Colonic mucosa (tissue), 4 donors: Measurements from ENCODE around the gene GRID1. TPM values are rescaled to one million over a fixed set of nuclear protein-coding genes. Genes with fewer than 3 reads are reported as not detected.

ENCODE experiments used
- DNase-seq: peaks from one replicate; pipeline ENCODE4 v3.0.0-alpha.2; 2020
- H3K27ac ChIP-seq: fragments of 200-600 bp; one replicate; pipeline ENCODE4 v1.8.0; 2021
- H3K27me3 ChIP-seq: fragments of 200-600 bp; one replicate; pipeline ENCODE4 v1.8.0; 2021
- H3K36me3 ChIP-seq: fragments of 200-600 bp; one replicate; pipeline ENCODE4 v1.8.0; 2021
- H3K4me1 ChIP-seq: fragments of 200-600 bp; one replicate; pipeline ENCODE4 v1.8.0; 2021; ENCODE audit warnings: mild to moderate bottlenecking
- H3K4me3 ChIP-seq: fragments of 200-600 bp; one replicate; pipeline ENCODE4 v1.8.0; 2021
- H3K9ac ChIP-seq, 2 donors: one replicate each; pipeline ENCODE4 v1.7.0; 2013; ENCODE audit warnings: control low read depth in 2 of 2, low read depth in 2 of 2, low read length in 2 of 2
- H3K9me3 ChIP-seq: fragments of 200-600 bp; one replicate; pipeline ENCODE4 v1.8.0; 2021
- intact Hi-C: fragments of 100-400 bp; cut with DNase I; formaldehyde crosslinking; loops from one replicate; pipeline ENCODE4 v1.14.1; 2022
- total RNA-seq, 2 donors: library from RNA; stranded (reverse); fragmentation: NEBNext Ultra II Directional in 1 of 2; extraction: Animal tissue kit (Norgen Biotek cat#: 25700) in 1 of 2; gene quantifications; one replicate each; pipeline ENCODE4 v1.2.1, GENCODE V29; 2021
- TF ChIP-seq, protein P1 (sequence below): fragments of 200-600 bp; IDR thresholded peaks from one replicate; pipeline ENCODE4 v1.8.0; 2022; ENCODE audit warnings: antibody characterized with exemption, mild to moderate bottlenecking
- donor health status: healthy.
- donor health status: DM: no; HTN: no; CAD: no.
- donor health status: DM: no; HTN: no; CAD: no.

GRID1 gene
- total RNA-seq, 2 donors from 2014 or later = 0.30 to 0.37 TPM

DNA sequence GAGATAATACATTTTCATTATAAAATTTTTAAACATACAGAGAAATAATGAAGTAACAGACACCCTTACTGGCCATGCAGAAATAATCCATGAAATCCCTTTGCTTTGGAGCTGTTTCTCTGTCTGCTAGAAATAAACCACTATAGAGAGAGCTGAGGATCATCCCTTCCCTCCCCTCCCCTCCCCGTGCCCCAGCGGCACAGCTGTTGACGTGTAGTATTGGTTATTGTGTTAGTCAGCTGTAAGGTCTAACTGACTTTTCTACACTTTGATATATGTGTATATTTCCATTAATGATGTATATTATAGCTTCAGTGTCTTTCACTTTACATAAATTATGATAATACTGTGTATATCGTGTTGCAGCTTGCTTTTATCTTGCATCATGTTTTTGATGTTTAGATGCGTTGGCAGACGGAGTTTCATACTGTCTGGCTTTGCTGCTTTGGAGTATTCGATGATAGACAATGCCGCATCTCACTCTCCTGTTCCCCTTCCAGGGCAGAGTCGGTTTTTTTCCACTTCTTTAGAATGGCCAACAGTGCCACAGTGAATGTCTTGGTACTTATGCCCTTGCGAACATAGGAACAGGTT lies 27.4 kb upstream of the GRID1 start:
- no peaks in the 10 kb centered on the region for H3K9me3 ChIP-seq
- H3K9ac ChIP-seq = no peak overlapping the region
- no peak overlapping the region for H3K4me3 ChIP-seq
- DNase-seq = no peak
- H3K4me1 ChIP-seq = peaks cover 5% of the 10 kb centered on the region
- intact Hi-C loops = no loop called here
- H3K27ac ChIP-seq = no peak overlapping the region
- peaks cover 6% of the 10 kb centered on the region for H3K27me3 ChIP-seq
- no peaks in the 10 kb centered on the region for H3K36me3 ChIP-seq
- TF ChIP-seq, protein P1, sequence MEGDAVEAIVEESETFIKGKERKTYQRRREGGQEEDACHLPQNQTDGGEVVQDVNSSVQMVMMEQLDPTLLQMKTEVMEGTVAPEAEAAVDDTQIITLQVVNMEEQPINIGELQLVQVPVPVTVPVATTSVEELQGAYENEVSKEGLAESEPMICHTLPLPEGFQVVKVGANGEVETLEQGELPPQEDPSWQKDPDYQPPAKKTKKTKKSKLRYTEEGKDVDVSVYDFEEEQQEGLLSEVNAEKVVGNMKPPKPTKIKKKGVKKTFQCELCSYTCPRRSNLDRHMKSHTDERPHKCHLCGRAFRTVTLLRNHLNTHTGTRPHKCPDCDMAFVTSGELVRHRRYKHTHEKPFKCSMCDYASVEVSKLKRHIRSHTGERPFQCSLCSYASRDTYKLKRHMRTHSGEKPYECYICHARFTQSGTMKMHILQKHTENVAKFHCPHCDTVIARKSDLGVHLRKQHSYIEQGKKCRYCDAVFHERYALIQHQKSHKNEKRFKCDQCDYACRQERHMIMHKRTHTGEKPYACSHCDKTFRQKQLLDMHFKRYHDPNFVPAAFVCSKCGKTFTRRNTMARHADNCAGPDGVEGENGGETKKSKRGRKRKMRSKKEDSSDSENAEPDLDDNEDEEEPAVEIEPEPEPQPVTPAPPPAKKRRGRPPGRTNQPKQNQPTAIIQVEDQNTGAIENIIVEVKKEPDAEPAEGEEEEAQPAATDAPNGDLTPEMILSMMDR = no peak

- DNase-seq = no peak
- Histone ChIP-seq H3K27me3 (peaks cover 6% of the 10 kb centered on the region), H3K36me3 (no peaks in the 10 kb centered on the region), H3K27ac (no peak overlapping the region), H3K9me3 (no peaks in the 10 kb centered on the region), H3K4me3 (no peak overlapping the region), H3K9ac (no peak overlapping the region), H3K4me1 (peaks cover 5% of the 10 kb centered on the region)
- TF ChIP-seq, protein P1 = no peak
- intact Hi-C loops = no loop called here
Observed at GRCh38 chr10:86393362-86393761, 26.8 kb upstream of the GRID1 start.

DNA sequence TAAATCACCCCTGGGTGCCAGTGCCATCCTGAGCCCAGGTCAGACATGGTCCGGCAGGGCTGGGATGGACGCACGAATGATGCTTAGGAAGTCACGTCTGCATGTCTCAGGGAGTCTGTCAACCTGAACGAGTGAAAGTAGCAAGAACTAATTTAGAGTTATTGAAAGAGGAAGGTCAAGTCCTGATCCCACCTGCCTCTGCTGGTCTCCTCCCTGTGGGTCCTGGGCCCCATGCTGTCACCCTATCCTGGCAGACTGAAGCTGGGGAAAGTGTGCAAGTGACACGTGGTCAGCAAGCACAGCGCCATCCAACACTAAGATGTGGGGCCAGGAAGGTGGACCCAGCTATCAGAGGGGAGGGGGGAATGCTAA lies 26.1 kb upstream of the GRID1 start:
- intact Hi-C loops = no loop called here
- H3K36me3 ChIP-seq = no peaks in the 10 kb centered on the region
- H3K4me3 ChIP-seq = no peak overlapping the region
- TF ChIP-seq, protein P1 = no peak
- H3K4me1 ChIP-seq = peaks cover 5% of the 10 kb centered on the region
- no peak overlapping the region for H3K27ac ChIP-seq
- DNase-seq = no peak
- no peak overlapping the region for H3K9ac ChIP-seq
- H3K9me3 ChIP-seq = no peaks in the 10 kb centered on the region
- H3K27me3 ChIP-seq = peaks cover 6% of the 10 kb centered on the region

DNA sequence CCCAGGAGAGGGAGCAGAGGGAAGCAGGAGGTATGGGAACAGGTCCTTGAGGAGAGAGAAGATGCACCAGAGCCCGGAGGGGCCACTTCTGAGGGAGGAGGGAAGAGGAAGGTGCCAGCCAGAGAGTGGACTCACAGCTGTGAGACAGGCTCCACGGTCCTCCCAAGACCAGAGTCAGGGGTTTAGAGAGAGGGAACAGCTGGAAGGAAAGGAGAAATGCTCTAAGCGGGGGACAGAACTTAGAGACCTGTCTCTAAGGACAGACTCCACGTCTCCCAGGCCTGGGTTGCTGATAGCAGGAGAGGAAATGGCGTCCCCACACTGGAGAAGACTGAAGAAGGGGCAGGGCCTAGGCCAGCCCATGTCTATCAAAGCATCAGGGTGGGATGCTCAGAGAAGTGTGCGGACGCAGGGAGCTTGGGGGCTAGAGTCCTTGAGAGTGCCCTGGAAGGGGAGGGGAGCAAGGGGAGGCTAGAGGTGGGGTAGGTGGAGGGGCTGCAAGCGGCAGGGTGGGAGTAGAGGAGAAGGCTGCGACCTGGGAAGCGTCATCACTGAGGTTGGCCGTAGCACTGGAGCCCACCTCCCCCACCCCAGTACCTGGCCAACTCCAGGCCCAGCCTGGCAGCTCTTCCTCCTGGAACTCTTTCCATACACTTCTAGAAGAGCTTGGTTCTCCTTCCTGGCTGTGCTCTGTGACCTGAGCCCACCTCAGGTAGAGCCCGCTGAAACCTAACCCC lies 25.6 kb upstream of the GRID1 start:
- no peak overlapping the region for H3K9ac ChIP-seq
- no peak overlapping the region for H3K27ac ChIP-seq
- no peak for DNase-seq
- H3K4me3 ChIP-seq = no peak overlapping the region
- H3K36me3 ChIP-seq = no peaks in the 10 kb centered on the region
- peaks cover 6% of the 10 kb centered on the region for H3K27me3 ChIP-seq
- H3K4me1 ChIP-seq = peaks cover 5% of the 10 kb centered on the region
- TF ChIP-seq, protein P1 = no peak
- no peaks in the 10 kb centered on the region for H3K9me3 ChIP-seq
- intact Hi-C loops = no loop called here

GRCh38 chr10:86391236-86391840 lies 24.7 kb upstream of the GRID1 start:
- H3K9ac ChIP-seq = peak overlapping the region in 1 of 2 donors; percentile 24
- DNase-seq = no peak
- H3K9me3 ChIP-seq = no peaks in the 10 kb centered on the region
- no peak overlapping the region for H3K4me3 ChIP-seq
- no peak overlapping the region for H3K27ac ChIP-seq
- H3K27me3 ChIP-seq = peaks cover 6% of the 10 kb centered on the region
- H3K36me3 ChIP-seq = no peaks in the 10 kb centered on the region
- intact Hi-C loops = no loop called here
- TF ChIP-seq, protein P1 = no peak
- H3K4me1 ChIP-seq = peaks cover 5% of the 10 kb centered on the region
